Measurements from ENCODE around the gene FABP6.

Gene FABP6

DNA sequence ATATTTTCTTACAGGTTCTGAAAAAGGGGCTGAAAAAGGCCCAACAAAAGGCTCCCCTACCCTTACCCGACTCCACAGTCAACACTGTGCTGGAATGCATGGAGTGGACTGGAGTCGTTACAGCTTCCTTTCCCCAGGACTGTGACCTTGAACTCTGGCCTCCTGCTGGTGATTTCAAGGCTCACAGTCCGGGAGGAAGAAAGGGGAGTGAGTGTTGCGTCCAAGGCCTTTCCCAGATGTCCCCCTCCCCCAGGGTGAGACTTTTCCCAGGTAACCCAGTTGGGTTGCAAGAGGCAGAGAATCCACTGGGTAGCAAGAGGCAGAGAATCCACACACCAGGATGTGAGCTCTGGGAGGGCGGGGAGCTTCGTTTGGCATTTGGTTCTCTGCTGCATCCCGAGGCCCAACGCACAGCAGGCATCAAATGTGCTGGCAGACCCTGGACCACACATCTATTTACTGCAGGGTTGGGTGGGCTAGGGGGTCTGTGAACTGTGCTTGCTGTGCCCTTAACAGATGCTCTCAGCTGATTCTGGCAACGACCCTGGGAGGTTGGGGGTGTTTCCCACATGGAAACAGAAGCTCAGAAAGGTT is 37.5 kb downstream of the FABP6 start:
- peak overlapping the region; percentile 35 for H3K4me3 ChIP-seq (ENCODE audit: low read length)
- H3K4me1 ChIP-seq (ENCODE audit: control insufficient read depth, low read depth, low read length): peaks cover 36% of the 10 kb centered on the region
- peaks cover 18% of the 10 kb centered on the region for H3K36me3 ChIP-seq (ENCODE audit: control insufficient read depth, low read depth, low read length)
- no peaks in the 10 kb centered on the region for H3K27me3 ChIP-seq (ENCODE audit: control insufficient read depth, insufficient read depth, low read length)
- peak overlapping the region; percentile 6 for H3K9ac ChIP-seq (ENCODE audit: low read length)
- H3K27ac ChIP-seq (ENCODE audit: low read length): no peak overlapping the region
- H3K9me3 ChIP-seq (ENCODE audit: control insufficient read depth, low read depth, low read length): no peaks in the 10 kb centered on the region

DNA sequence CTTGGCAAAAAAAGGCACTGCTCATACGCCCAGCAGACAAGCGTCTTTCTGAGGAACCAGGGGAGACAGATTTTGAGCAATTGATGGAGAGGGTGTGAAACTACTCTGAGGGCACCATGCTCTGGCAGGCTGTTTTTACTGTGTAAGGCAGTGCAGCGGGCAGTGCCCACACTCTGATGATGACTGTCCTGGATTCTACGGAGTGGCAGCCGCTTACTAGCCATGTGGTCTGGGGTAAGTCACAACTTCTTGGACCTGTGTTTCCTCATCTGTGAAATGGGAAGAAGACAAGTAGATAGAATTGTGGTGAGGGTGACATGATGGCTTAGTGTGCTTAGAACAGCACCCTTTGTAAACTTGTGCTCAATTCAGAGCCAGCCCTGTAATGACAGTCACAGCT is 38.8 kb downstream of the FABP6 start:
- Histone ChIP-seq H3K4me1 (ENCODE audit: control insufficient read depth, low read depth, low read length) (peaks cover 35% of the 10 kb centered on the region), H3K36me3 (ENCODE audit: control insufficient read depth, low read depth, low read length) (peaks cover 21% of the 10 kb centered on the region), H3K9me3 (ENCODE audit: control insufficient read depth, low read depth, low read length) (no peaks in the 10 kb centered on the region), H3K27ac (ENCODE audit: low read length) (no peak overlapping the region), H3K9ac (ENCODE audit: low read length) (no peak overlapping the region), H3K27me3 (ENCODE audit: control insufficient read depth, insufficient read depth, low read length) (no peaks in the 10 kb centered on the region), H3K4me3 (ENCODE audit: low read length) (no peak overlapping the region)

DNA sequence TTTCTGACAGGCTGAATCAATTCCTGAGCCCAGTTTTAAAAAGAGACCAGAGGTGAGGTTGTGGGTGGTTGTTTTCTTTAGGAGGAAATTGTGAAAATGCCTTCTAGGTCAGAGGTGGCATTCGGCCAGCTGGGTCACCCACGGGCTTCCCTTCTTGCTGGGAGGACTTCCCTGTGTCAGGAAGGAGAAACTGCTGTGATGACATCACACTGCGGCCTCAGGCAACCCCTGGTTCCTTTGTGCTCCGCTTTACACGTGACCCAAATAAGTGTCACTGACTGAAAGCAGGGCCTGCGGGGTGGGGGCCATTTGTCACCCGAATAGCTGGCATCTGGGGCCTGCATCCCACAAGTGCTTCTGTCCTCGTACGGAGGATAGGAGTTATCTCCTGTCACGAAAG is 39.7 kb downstream of the FABP6 start:
- Histone ChIP-seq H3K9ac (ENCODE audit: low read length) (no peak overlapping the region), H3K27ac (ENCODE audit: low read length) (no peak overlapping the region)

DNA sequence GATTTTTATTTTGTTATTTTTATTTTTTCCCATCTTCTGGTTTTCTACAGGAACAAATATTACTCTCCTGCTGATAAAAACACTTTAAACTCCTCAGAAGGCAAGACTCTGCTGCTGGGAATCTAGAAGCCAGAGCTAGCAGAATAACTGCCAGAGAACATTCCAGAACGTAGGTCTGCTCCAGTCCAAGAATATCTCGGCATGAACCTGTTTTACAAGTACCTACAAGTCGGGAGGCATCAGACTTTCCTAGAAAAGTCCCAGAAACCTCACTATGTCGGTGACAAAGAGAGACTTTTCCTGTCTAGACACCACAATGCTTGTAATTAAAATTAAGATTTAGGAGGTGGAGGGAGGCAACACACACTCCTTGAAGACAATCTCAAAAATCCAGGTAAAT is 41.4 kb downstream of the FABP6 start:
- Histone ChIP-seq H3K27me3 (ENCODE audit: control insufficient read depth, insufficient read depth, low read length) (no peaks in the 10 kb centered on the region), H3K4me3 (ENCODE audit: low read length) (no peak overlapping the region), H3K4me1 (ENCODE audit: control insufficient read depth, low read depth, low read length) (peaks cover 34% of the 10 kb centered on the region), H3K36me3 (ENCODE audit: control insufficient read depth, low read depth, low read length) (peaks cover 20% of the 10 kb centered on the region), H3K9me3 (ENCODE audit: control insufficient read depth, low read depth, low read length) (no peaks in the 10 kb centered on the region), H3K9ac (ENCODE audit: low read length) (no peak overlapping the region), H3K27ac (ENCODE audit: low read length) (no peak overlapping the region)

More for the DNA sequence above, 39.7 kb downstream of the FABP6 start:
- Histone ChIP-seq H3K4me3 (ENCODE audit: low read length) (no peak overlapping the region), H3K27me3 (ENCODE audit: control insufficient read depth, insufficient read depth, low read length) (no peaks in the 10 kb centered on the region), H3K9me3 (ENCODE audit: control insufficient read depth, low read depth, low read length) (no peaks in the 10 kb centered on the region), H3K4me1 (ENCODE audit: control insufficient read depth, low read depth, low read length) (peaks cover 34% of the 10 kb centered on the region), H3K36me3 (ENCODE audit: control insufficient read depth, low read depth, low read length) (peaks cover 19% of the 10 kb centered on the region)

DNA sequence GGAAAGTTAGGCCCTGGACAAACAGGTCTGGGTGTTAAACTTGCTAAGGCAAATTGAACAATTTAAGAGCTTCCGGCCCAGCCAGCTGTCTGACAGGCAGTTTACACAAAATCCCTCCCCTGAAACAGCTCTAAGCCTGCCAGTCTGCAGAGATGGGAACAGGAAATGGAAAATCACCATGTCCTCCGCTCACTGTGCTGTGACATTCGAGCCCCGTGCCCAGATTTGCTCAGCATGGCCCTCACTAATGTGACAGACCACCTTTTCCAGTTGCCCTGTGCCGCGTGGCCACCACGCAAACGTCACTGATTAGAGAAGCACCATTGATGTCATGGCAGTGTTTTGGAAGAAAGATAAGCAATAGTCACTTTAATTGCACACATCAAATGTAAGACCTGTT is 42.1 kb downstream of the FABP6 start:
- no peaks in the 10 kb centered on the region for H3K27me3 ChIP-seq (ENCODE audit: control insufficient read depth, insufficient read depth, low read length)
- peaks cover 32% of the 10 kb centered on the region for H3K4me1 ChIP-seq (ENCODE audit: control insufficient read depth, low read depth, low read length)
- no peaks in the 10 kb centered on the region for H3K9me3 ChIP-seq (ENCODE audit: control insufficient read depth, low read depth, low read length)
- peaks cover 24% of the 10 kb centered on the region for H3K36me3 ChIP-seq (ENCODE audit: control insufficient read depth, low read depth, low read length)
- no peak overlapping the region for H3K9ac ChIP-seq (ENCODE audit: low read length)
- H3K27ac ChIP-seq (ENCODE audit: low read length): no peak overlapping the region
- H3K4me3 ChIP-seq (ENCODE audit: low read length): no peak overlapping the region

DNA sequence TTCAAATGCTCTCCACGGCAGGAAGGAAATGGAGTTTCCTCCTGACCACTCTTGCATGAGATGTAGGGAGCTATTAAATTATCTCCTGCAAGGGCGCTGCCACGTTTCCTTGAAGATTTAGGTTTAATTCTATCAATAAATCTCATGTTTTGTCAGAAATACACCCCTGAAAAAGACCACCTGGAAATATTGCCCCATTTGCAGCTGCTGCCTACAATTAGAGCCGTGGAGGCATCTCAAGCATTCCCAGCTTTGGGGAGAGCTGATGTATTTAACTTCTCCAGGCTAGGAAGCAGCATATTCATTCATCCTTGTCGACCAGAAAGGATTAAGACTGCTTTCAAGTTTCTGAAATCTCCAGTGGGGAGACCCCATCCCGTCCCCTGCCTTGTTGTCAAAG is 42.5 kb downstream of the FABP6 start:
- H3K27me3 ChIP-seq (ENCODE audit: control insufficient read depth, insufficient read depth, low read length): no peaks in the 10 kb centered on the region
- H3K4me3 ChIP-seq (ENCODE audit: low read length): no peak overlapping the region
- no peak overlapping the region for H3K9ac ChIP-seq (ENCODE audit: low read length)
- H3K27ac ChIP-seq (ENCODE audit: low read length): no peak overlapping the region
- peaks cover 28% of the 10 kb centered on the region for H3K4me1 ChIP-seq (ENCODE audit: control insufficient read depth, low read depth, low read length)
- H3K36me3 ChIP-seq (ENCODE audit: control insufficient read depth, low read depth, low read length): peaks cover 25% of the 10 kb centered on the region
- no peaks in the 10 kb centered on the region for H3K9me3 ChIP-seq (ENCODE audit: control insufficient read depth, low read depth, low read length)

DNA sequence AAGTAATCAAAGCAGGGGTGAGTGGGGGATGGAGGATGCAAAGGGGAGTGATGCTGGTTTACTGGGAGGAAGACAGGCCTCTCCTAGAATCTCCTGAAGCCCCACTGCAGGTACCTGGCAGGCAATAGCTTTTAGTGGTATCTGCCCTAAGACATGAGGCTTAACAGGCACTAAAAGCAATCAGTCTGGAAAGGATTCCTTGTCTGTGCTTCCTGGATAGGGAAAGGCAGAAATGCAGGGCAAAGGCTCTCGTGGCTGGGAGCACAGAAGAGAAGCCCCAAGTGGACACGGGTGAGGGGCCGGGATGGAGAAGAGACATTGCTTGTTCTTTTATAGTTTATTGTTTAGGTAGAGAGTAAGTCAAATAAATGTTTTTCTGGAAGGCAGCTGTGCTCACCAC is 43.0 kb downstream of the FABP6 start:
- Histone ChIP-seq H3K27ac (ENCODE audit: low read length) (no peak overlapping the region), H3K36me3 (ENCODE audit: control insufficient read depth, low read depth, low read length) (peaks cover 28% of the 10 kb centered on the region), H3K9ac (ENCODE audit: low read length) (no peak overlapping the region), H3K9me3 (ENCODE audit: control insufficient read depth, low read depth, low read length) (no peaks in the 10 kb centered on the region), H3K4me3 (ENCODE audit: low read length) (no peak overlapping the region), H3K4me1 (ENCODE audit: control insufficient read depth, low read depth, low read length) (peaks cover 23% of the 10 kb centered on the region), H3K27me3 (ENCODE audit: control insufficient read depth, insufficient read depth, low read length) (no peaks in the 10 kb centered on the region)

DNA sequence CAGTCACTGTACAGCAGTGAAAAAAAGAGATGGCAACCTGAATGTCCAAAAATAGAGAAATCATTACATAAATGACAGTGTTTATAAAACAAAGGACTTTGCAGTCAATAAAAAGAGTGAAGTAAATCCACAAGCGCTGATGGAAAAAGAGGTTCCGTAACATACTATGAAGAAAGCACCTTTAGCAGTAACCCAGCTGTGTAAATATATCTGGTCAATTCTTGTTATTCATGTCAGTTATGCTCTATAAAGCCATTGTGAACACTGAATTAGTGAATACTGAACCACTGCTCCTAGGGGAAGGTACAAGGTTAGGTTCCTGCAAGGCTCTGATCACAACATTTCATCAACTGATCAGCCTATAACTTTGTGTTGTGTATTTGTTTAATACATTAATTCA is 43.6 kb downstream of the FABP6 start:
- H3K36me3 ChIP-seq (ENCODE audit: control insufficient read depth, low read depth, low read length): peaks cover 28% of the 10 kb centered on the region
- H3K9ac ChIP-seq (ENCODE audit: low read length): no peak overlapping the region
- no peaks in the 10 kb centered on the region for H3K27me3 ChIP-seq (ENCODE audit: control insufficient read depth, insufficient read depth, low read length)
- no peaks in the 10 kb centered on the region for H3K9me3 ChIP-seq (ENCODE audit: control insufficient read depth, low read depth, low read length)
- H3K4me1 ChIP-seq (ENCODE audit: control insufficient read depth, low read depth, low read length): peaks cover 22% of the 10 kb centered on the region
- no peak overlapping the region for H3K4me3 ChIP-seq (ENCODE audit: low read length)
- no peak overlapping the region for H3K27ac ChIP-seq (ENCODE audit: low read length)

DNA sequence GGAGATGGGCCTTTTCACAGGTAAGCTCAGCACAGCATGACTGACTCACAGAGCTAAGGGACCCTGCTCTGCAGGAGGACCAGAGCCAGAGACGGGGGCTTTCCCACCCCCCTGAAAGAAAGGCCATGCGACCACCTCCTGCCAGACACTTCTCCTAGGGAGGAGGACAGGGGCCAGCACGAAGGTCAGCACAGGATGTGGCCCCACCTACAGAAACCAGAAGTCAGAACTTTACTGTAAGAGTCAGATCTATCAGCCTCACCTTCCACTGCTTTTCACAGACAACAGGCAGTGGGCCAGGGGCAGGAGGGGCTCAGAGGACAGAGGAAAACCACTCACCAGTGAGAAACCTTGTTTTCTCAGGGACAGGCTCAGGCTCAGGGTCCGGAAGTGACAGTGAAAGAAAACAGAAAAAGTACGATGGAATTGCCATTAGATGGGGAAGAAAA is 45.2 kb downstream of the FABP6 start:
- no peak overlapping the region for H3K4me3 ChIP-seq (ENCODE audit: low read length)
- H3K27ac ChIP-seq (ENCODE audit: low read length): no peak overlapping the region
- H3K4me1 ChIP-seq (ENCODE audit: control insufficient read depth, low read depth, low read length): peaks cover 22% of the 10 kb centered on the region
- peaks cover 16% of the 10 kb centered on the region for H3K36me3 ChIP-seq (ENCODE audit: control insufficient read depth, low read depth, low read length)
- H3K27me3 ChIP-seq (ENCODE audit: control insufficient read depth, insufficient read depth, low read length): no peaks in the 10 kb centered on the region
- no peak overlapping the region for H3K9ac ChIP-seq (ENCODE audit: low read length)
- H3K9me3 ChIP-seq (ENCODE audit: control insufficient read depth, low read depth, low read length): no peaks in the 10 kb centered on the region

DNA sequence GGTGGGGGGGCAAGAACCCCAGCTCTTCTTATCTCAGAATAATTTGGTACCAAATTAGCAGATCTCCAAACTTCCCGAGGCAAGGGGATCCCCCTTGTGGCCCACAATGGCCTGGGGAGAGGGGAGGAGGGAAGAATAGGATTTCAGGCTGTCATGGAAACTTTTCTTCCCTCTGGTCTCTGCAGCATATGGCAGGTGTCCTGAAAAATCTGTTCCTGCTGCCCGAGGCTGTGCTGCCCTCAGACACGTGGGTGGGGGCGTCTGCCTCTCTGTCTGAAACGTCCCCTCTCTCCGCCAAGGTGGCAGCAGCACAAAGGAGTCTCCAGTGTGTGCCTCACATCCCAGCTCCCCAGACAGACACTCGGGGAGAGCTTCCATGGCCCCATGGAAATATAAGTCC is 49.0 kb downstream of the FABP6 start:
- Histone ChIP-seq H3K4me1 (ENCODE audit: control insufficient read depth, low read depth, low read length) (no peaks in the 10 kb centered on the region), H3K36me3 (ENCODE audit: control insufficient read depth, low read depth, low read length) (peaks cover 22% of the 10 kb centered on the region), H3K4me3 (ENCODE audit: low read length) (no peak overlapping the region), H3K27me3 (ENCODE audit: control insufficient read depth, insufficient read depth, low read length) (no peaks in the 10 kb centered on the region), H3K27ac (ENCODE audit: low read length) (no peak overlapping the region), H3K9ac (ENCODE audit: low read length) (no peak overlapping the region), H3K9me3 (ENCODE audit: control insufficient read depth, low read depth, low read length) (no peaks in the 10 kb centered on the region)

DNA sequence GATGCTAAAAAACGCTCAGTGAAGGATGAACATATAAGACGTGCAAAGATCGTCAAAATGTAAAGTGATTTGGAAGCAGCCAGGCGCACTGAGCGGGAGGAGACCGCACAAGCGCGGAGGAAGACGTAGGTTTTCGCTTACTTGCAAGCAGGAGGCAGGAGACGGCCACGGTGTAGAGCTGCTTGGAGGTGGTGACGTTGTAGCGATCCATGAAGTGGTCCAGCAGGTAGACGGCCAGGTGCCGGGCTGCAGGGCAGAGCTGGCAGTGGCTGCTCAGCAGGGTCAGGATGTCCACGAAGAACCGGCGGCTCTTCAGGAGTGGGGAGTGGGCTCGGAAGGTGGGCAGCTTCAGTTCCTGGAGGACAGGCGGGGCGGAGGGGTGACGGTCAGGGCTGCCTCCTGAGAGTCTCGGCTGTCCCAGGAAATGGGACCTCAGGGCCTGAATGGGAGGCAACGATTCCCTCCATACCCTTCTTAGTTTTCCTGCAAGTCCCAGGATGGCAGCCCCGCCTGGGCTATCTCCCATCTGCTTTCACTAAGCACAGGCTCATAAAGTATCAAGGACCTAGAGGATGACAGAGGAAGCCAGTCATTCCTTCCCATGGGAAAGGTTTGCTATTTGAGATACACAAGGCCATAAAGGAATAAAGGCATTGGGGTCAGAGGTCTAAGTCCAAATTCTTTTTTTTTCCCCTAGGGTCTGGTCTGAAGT is 51.2 kb downstream of the FABP6 start:
- Histone ChIP-seq H3K9me3 (ENCODE audit: control insufficient read depth, low read depth, low read length) (no peaks in the 10 kb centered on the region), H3K27ac (ENCODE audit: low read length) (no peak overlapping the region), H3K9ac (ENCODE audit: low read length) (no peak overlapping the region), H3K27me3 (ENCODE audit: control insufficient read depth, insufficient read depth, low read length) (no peaks in the 10 kb centered on the region), H3K4me1 (ENCODE audit: control insufficient read depth, low read depth, low read length) (no peaks in the 10 kb centered on the region), H3K36me3 (ENCODE audit: control insufficient read depth, low read depth, low read length) (peaks cover 26% of the 10 kb centered on the region), H3K4me3 (ENCODE audit: low read length) (no peak overlapping the region)

DNA sequence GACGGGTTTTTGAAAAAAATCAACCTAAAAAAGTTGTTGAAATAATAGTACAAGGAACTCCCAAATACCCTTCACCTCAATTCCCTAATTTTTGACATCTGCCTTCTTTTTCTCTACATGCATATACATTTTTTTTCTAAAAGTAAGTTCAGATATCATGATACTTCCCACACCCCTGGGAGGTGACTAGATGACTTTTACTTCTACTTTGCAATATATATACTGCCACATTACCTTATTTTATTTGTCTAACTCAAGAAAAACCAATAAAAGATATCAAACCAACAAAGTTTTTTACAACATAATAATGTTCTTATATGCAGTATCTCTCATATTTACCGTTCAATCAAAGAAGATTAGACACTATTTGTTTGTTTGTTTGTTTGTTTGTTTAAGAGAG is 52.0 kb downstream of the FABP6 start:
- Histone ChIP-seq H3K27ac (ENCODE audit: low read length) (no peak overlapping the region), H3K36me3 (ENCODE audit: control insufficient read depth, low read depth, low read length) (peaks cover 21% of the 10 kb centered on the region), H3K9me3 (ENCODE audit: control insufficient read depth, low read depth, low read length) (no peaks in the 10 kb centered on the region), H3K27me3 (ENCODE audit: control insufficient read depth, insufficient read depth, low read length) (no peaks in the 10 kb centered on the region), H3K4me3 (ENCODE audit: low read length) (no peak overlapping the region), H3K9ac (ENCODE audit: low read length) (no peak overlapping the region), H3K4me1 (ENCODE audit: control insufficient read depth, low read depth, low read length) (peaks cover 7% of the 10 kb centered on the region)
